ENCODE results near the gene TP53INP2. TPM values are rescaled to one million over a fixed set of nuclear protein-coding genes. Genes with fewer than 3 reads are reported as not detected.

The TP53INP2 gene
- total and polyA plus RNA-seq, 2 of the 13 experiments (the other 11 are each of a cell fraction or from before 2014, with no cell fraction given) = 5.2 to 18.8 TPM

DNA sequence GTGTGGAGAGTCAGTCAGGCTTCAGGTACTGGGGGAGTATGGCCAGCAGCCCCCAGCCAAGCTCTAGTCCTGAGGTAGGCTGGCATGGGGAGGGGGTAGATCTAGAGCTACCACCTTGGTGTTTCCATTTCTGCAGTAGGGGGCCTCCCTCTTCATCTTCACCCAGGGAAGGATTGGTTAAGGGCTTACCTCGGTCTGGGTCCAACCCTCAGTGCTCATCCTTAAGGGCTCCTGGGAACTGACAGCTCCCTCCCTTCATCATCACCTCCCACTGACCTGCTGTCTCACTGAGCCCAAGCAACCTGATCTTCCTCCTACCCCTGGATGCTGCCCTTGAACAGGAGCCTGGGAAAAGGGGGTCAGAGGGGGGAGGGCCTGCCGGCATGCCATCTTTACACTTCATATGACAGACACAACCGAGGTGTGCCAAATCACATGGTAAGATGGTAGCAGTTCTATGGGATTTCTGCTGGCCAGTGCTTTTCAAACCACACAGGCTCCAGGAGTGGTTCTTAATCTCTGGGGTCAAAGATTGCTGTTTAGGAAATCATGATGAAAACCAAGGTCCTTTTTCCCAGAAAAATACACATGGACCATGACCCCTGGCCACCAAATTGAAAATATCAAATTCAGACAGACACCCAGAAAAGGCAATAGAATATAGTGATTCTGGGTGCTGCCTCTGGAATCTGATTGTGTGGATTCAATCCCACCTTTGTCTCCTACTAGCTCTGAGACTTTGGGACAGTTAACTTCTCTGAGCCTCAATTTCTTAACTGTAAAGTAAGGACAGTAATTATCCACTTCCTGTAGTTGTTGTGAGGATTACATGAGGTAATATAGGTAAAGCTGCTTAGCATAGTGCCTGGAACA lies 3.0 kb downstream of the TP53INP2 start:
- DNase-seq (ENCODE audit: low spot score) = peak; percentile 77
- intact Hi-C loops (cut with micrococcal nuclease; ENCODE audit: unreplicated experiment) = loop anchor here (5.0 to 10.0 kb wide), 3 partner anchors 58 to 170 kb away; no protein-coding TSS in a partner anchor
- peaks cover 72% of the 10 kb centered on the region for H3K4me1 ChIP-seq (ENCODE audit: insufficient read depth, low read length)
- H3K79me2 ChIP-seq (ENCODE audit: insufficient read depth, low read length) = peaks cover 15% of the 10 kb centered on the region
- H3K4me2 ChIP-seq (ENCODE audit: low read depth, low read length) = peak overlapping the region; percentile 97
- no TSS peak for BruUV-seq (replicated peaks)
- peak; percentile 51 for FAIRE-seq
- H3K4me3 ChIP-seq (replicated peaks in 1 of 3; ENCODE audit: insufficient read depth in 1 of 3, low read depth in 2 of 3, low read length in 3 of 3) = peak overlapping the region; percentile 6 to 98 (median 82); a peak in 5 of 6 replicates
- H3K36me3 ChIP-seq (replicated peaks in 1 of 2; ENCODE audit: control insufficient read depth in 1 of 2, insufficient read depth in 2 of 2, low read length in 2 of 2) = peaks cover 0 to 2% of the 10 kb centered on the region in 2 experiments; a peak in 3 of 5 replicates
- no peak for ATAC-seq
- no peak overlapping the region for H2AFZ ChIP-seq (ENCODE audit: low read length)
- H3K27ac ChIP-seq (ENCODE audit: extremely low read length, insufficient read depth, low read length) = peak overlapping the region; percentile 92
- H4K20me1 ChIP-seq (ENCODE audit: insufficient read depth, low read length) = no peaks in the 10 kb centered on the region
- H3K9ac ChIP-seq (ENCODE audit: insufficient read depth, low read depth, low read length) = peak overlapping the region; percentile 96
- 7% methylated on average over 3 of the region's 3 CpGs for WGBS (ENCODE audit: low lambda C conversion rate)
- CTCF ChIA-PET (ENCODE audit: low intra/inter-chr PET ratio, low total read pairs) = interaction anchor here (1.5 kb wide), 1 partner anchor 62 kb away, joined by 3 read pairs; no protein-coding TSS in a partner anchor
- in situ Hi-C loops (cut with HindIII; ENCODE audit: extremely low pct_ligation_motif_present, low pct_unique_long_range_greater_than_20kb) = loop anchor here (10.0 kb wide), 1 partner anchor 402 kb away; the partner anchor contains the start of gene AHCY
- H3K27me3 ChIP-seq (ENCODE audit: control insufficient read depth in 1 of 2, insufficient read depth in 2 of 2, low read length in 2 of 2) = no peaks in the 10 kb centered on the region; a peak in 1 of 5 replicates
- H3K9me3 ChIP-seq (ENCODE audit: low read length) = no peaks in the 10 kb centered on the region
- POLR2A ChIA-PET = interaction anchor here (0.6 to 7.9 kb wide), 11 partner anchors 8 to 191 kb away, joined by 3 to 168 read pairs (median 4); partner anchors contain the start of genes DYNLRB1 and PIGU
- TF ChIP-seq CREB1 (IDR thresholded peaks at IDR 0.05) (no peak), CREB1 (CRISPR knock-in tag; IDR thresholded peaks at IDR 0.05) (peak; percentile 68; the same call in 1 of the 2 replicates), IRF2 (CRISPR knock-in tag; IDR thresholded peaks at IDR 0.05) (peak; percentile 85; the same call in 1 of the 2 replicates), JUNB (CRISPR knock-in tag; IDR thresholded peaks at IDR 0.05; ENCODE audit: borderline replicate concordance) (no peak), SIN3B (IDR thresholded peaks at IDR 0.05; ENCODE audit: low read length) (no peak), MEF2D (CRISPR knock-in tag; IDR thresholded peaks at IDR 0.05) (peak; percentile 59; the same call in 1 of the 2 replicates), DMAP1 (CRISPR knock-in tag; IDR thresholded peaks at IDR 0.05) (peak; percentile 41; the same call in 1 of the 2 replicates), ZNF563 (CRISPR knock-in tag; IDR thresholded peaks at IDR 0.05) (peak; percentile 76; the same call in 1 of the 2 replicates), ELF3 (CRISPR knock-in tag; IDR thresholded peaks at IDR 0.05) (peak; percentile 86), NCOR1 (IDR thresholded peaks at IDR 0.05; ENCODE audit: borderline replicate concordance, low read length) (peak; percentile 98), ZNF337 (CRISPR knock-in tag; IDR thresholded peaks at IDR 0.05; ENCODE audit: borderline replicate concordance, low read depth) (peak; percentile 53; the same call in 1 of the 2 replicates), CC2D1A (CRISPR knock-in tag; IDR thresholded peaks at IDR 0.05) (no peak), ISL2 (CRISPR knock-in tag; IDR thresholded peaks at IDR 0.05) (peak; percentile 32), TEAD3 (CRISPR knock-in tag; optimal IDR thresholded peaks at IDR 0.05; ENCODE audit: borderline replicate concordance) (peak; percentile 49), ZNF33B (CRISPR knock-in tag; IDR thresholded peaks at IDR 0.05) (no peak; the same call in none of the 2 replicates), ZFP36L1 (CRISPR knock-in tag; IDR thresholded peaks at IDR 0.05) (no peak), HOXD1 (CRISPR knock-in tag; IDR thresholded peaks at IDR 0.05) (peak; percentile 68; the same call in 1 of the 2 replicates)
- TF ChIP-seq, protein P1, sequence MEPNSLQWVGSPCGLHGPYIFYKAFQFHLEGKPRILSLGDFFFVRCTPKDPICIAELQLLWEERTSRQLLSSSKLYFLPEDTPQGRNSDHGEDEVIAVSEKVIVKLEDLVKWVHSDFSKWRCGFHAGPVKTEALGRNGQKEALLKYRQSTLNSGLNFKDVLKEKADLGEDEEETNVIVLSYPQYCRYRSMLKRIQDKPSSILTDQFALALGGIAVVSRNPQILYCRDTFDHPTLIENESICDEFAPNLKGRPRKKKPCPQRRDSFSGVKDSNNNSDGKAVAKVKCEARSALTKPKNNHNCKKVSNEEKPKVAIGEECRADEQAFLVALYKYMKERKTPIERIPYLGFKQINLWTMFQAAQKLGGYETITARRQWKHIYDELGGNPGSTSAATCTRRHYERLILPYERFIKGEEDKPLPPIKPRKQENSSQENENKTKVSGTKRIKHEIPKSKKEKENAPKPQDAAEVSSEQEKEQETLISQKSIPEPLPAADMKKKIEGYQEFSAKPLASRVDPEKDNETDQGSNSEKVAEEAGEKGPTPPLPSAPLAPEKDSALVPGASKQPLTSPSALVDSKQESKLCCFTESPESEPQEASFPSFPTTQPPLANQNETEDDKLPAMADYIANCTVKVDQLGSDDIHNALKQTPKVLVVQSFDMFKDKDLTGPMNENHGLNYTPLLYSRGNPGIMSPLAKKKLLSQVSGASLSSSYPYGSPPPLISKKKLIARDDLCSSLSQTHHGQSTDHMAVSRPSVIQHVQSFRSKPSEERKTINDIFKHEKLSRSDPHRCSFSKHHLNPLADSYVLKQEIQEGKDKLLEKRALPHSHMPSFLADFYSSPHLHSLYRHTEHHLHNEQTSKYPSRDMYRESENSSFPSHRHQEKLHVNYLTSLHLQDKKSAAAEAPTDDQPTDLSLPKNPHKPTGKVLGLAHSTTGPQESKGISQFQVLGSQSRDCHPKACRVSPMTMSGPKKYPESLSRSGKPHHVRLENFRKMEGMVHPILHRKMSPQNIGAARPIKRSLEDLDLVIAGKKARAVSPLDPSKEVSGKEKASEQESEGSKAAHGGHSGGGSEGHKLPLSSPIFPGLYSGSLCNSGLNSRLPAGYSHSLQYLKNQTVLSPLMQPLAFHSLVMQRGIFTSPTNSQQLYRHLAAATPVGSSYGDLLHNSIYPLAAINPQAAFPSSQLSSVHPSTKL (CRISPR knock-in tag; IDR thresholded peaks at IDR 0.05) = peak; percentile 98
- TF ChIP-seq, protein P2, sequence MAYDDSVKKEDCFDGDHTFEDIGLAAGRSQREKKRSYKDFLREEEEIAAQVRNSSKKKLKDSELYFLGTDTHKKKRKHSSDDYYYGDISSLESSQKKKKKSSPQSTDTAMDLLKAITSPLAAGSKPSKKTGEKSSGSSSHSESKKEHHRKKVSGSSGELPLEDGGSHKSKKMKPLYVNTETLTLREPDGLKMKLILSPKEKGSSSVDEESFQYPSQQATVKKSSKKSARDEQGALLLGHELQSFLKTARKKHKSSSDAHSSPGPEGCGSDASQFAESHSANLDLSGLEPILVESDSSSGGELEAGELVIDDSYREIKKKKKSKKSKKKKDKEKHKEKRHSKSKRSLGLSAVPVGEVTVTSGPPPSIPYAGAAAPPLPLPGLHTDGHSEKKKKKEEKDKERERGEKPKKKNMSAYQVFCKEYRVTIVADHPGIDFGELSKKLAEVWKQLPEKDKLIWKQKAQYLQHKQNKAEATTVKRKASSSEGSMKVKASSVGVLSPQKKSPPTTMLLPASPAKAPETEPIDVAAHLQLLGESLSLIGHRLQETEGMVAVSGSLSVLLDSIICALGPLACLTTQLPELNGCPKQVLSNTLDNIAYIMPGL (CRISPR knock-in tag; IDR thresholded peaks at IDR 0.05; ENCODE audit: borderline replicate concordance in 1 of 2, low read depth in 1 of 2) = peak; percentile 38 to 44; a peak in 2 of 4 replicates
